ENCODE data around the gene CEP112. TPM values are rescaled to one million over a fixed set of nuclear protein-coding genes. Genes with fewer than 3 reads are reported as not detected.
A peak's percentile ranks its signal among the peaks of the same experiment; 100 is the strongest.

Gene CEP112
- total and polyA plus RNA-seq, 8 donors, result 15.1 to 23.8 (median 19.7) TPM

GRCh38 chr17:65595071-65595656 is 596.8 kb downstream of the CEP112 start:
- Histone ChIP-seq H3K4me3 (no peak overlapping the region), H3K9me3 (no peaks in the 10 kb centered on the region), H3K27me3 (no peaks in the 10 kb centered on the region), H3K27ac (peak overlapping the region in 1 of 2 donors; percentile 9), H3K4me1 (no peaks in the 10 kb centered on the region), H3K36me3 (no peaks in the 10 kb centered on the region)
- ATAC-seq, result peak; percentile 58
- intact Hi-C loops (cut with DNase I), result no loop called here
- TF ChIP-seq, protein P1, sequence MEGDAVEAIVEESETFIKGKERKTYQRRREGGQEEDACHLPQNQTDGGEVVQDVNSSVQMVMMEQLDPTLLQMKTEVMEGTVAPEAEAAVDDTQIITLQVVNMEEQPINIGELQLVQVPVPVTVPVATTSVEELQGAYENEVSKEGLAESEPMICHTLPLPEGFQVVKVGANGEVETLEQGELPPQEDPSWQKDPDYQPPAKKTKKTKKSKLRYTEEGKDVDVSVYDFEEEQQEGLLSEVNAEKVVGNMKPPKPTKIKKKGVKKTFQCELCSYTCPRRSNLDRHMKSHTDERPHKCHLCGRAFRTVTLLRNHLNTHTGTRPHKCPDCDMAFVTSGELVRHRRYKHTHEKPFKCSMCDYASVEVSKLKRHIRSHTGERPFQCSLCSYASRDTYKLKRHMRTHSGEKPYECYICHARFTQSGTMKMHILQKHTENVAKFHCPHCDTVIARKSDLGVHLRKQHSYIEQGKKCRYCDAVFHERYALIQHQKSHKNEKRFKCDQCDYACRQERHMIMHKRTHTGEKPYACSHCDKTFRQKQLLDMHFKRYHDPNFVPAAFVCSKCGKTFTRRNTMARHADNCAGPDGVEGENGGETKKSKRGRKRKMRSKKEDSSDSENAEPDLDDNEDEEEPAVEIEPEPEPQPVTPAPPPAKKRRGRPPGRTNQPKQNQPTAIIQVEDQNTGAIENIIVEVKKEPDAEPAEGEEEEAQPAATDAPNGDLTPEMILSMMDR (IDR thresholded peaks at IDR 0.05), result no peak
- no peak for DNase-seq

- Histone ChIP-seq H3K36me3 (no peaks in the 10 kb centered on the region), H3K4me1 (no peaks in the 10 kb centered on the region), H3K9me3 (no peaks in the 10 kb centered on the region), H3K4me3 (no peak overlapping the region), H3K27ac (peak overlapping the region in 1 of 2 donors; percentile 10), H3K27me3 (no peaks in the 10 kb centered on the region)
- TF ChIP-seq, protein P1 (IDR thresholded peaks at IDR 0.05), result no peak
- peak in 1 of 4 donors; percentile 50 for DNase-seq
- peak; percentile 59 for ATAC-seq
- intact Hi-C loops (cut with DNase I), result no loop called here
Measured at GRCh38 chr17:65593855-65594845, 597.8 kb downstream of the CEP112 start.

DNA sequence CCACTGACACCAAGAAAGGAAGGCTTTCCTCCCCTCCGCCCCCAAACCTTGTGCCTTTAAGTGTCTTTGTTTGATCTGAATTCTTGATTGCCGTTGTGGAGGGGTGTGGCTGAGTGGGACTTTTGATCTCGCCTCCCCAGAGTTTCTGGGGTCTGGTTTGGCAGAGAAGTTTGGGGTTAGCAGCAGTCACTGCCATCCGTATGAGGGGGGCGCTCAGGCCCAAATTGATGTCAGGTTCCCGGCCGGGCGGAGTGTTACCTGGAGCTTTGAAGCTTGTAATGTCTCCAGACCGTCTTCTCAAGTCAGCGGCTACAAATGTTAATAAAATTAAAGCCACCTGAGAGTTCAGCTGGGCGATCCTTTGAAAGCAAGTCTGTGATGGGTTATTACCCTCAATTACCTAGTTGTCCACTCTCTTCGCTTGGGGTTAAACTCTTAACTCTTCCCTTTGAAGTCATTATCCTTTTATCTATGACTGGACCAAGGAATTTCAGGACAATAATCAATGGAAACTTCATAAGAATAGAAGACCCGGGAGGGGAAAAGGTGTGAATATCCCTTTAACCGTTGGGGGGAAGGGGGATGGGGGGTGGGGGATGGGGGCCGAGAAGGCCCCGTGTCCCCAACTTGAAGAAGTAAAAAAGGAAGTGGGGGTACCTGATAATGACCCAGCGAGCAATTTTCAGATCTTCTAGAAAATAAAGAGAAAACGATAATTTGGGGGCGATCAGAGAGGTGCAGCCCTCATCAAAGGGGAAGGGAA is 598.7 kb downstream of the CEP112 start:
- TF ChIP-seq, protein P1 (IDR thresholded peaks at IDR 0.05), result no peak
- DNase-seq (no peak), ATAC-seq (no peak)
- Histone ChIP-seq H3K9me3 (no peaks in the 10 kb centered on the region), H3K27me3 (no peaks in the 10 kb centered on the region), H3K4me1 (peaks cover 4 to 7% of the 10 kb centered on the region in 2 donors), H3K27ac (no peak overlapping the region), H3K4me3 (no peak overlapping the region), H3K36me3 (no peaks in the 10 kb centered on the region)
- intact Hi-C loops (cut with DNase I), result no loop called here

GRCh38 chr17:65592125-65592965 is 599.6 kb downstream of the CEP112 start:
- TF ChIP-seq, protein P1 (IDR thresholded peaks at IDR 0.05), result no peak
- ATAC-seq (no peak), DNase-seq (no peak)
- Histone ChIP-seq H3K4me3 (no peak overlapping the region), H3K9me3 (no peaks in the 10 kb centered on the region), H3K4me1 (peaks cover 11 to 15% of the 10 kb centered on the region in 2 donors), H3K27me3 (no peaks in the 10 kb centered on the region), H3K36me3 (no peaks in the 10 kb centered on the region), H3K27ac (no peak overlapping the region)
- intact Hi-C loops (cut with DNase I), result no loop called here

All from left lung (tissue), 10 donors.